NK-92 (cell line): ENCODE measurements around the gene CERS5.

Experiments used
- DNase-seq: peaks from one replicate; lab custom pipeline; 2025; ENCODE audit not compliant: unreplicated experiment; lab: John Stamatoyannopoulos, UW

Gene CERS5, protein sequence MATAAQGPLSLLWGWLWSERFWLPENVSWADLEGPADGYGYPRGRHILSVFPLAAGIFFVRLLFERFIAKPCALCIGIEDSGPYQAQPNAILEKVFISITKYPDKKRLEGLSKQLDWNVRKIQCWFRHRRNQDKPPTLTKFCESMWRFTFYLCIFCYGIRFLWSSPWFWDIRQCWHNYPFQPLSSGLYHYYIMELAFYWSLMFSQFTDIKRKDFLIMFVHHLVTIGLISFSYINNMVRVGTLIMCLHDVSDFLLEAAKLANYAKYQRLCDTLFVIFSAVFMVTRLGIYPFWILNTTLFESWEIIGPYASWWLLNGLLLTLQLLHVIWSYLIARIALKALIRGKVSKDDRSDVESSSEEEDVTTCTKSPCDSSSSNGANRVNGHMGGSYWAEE

DNA sequence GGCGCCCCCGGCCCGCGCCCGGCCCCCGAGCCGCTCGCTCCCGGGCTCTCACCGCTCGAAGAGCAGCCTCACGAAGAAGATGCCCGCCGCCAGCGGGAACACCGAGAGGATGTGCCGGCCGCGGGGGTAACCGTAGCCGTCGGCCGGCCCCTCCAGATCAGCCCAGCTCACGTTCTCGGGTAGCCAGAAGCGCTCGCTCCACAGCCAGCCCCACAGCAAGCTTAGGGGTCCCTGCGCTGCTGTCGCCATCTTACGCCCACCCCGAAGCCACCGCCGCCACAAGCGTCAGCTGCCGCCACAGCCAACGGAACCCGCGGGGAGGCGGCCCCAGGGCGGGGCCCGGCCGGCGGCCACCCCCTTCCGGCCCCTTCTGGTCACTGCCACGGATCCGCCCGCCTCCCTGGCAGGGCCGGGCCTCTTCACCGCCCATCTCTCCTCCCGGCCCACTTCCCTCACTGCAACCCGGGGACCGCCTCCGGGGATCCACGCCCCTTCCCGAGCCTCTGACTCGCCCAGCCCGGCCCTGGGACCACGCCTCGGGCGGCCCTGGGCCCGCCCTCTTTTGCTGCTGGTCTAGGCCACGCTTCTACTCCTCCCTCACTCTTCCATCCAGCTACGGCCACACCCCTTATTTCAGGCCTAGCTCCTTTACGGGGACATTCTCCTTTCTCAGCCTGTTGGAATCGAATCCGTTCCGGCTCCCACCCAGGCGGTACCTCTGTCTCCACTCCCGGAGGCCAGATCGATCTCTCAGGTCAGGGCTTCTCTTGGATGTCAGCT lies at the start of gene CERS5:
Gene CERS5, minus strand, starts transcription at position 321 of the 780 bp plus-strand sequence. Its CDS starts 72 bp downstream, at position 249.
- peak; percentile 64 for DNase-seq

DNA sequence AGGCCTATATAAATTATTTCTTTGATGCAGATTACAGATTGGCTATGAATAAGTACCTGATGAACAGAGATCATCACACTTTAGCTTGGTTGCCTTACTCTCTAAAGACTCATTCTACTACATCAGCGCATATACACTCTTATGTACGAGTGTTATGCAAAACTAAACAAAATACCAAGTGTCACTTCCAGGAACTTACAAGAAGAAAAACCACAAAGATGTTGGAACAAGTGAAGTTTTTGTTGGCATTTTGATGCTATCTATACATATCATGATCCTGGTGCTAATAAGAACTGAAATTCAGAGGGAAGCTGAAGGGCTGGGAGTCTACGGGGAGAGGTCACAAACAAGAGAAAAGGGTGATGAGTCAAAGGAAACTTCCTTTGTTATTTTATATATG lies 47.9 kb upstream of the CERS5 start:
- no peak for DNase-seq

DNA sequence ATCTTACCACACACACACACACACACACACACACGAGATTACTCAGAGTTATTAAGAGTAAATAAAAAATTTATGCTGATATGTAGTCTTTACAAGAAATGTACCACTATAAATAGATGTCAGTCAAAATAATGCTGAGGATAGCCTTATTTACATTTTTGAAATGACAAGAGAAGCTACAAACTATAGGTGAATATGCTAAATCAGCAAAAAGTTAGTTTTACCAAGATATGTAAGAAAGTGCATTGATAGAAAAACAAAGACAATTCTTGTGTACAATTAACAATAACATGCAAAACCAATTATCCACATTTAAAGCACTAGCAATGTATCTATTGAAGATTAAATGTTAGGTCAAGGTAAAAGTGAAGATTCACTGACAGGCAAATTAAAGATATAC lies 46.8 kb upstream of the CERS5 start:
- no peak for DNase-seq

DNA sequence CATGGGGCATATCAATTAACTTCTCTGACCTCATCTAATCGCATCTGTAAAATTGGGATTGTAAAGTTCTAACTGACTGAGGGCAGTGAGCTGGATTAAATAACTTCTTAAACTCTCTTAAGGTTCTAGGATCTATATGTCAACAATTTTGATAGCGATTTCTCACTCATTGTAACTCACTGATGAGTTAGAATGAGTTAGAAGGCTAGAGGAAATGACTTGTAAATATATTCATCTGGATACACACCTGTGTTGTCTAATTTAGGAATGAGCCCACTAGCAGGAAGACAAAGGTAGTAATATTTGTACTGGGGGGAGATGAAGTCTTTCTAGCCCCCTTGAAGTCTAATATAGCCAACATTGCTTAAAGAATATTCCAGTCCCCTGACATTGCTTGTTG lies 46.3 kb upstream of the CERS5 start:
- no peak for DNase-seq

DNA sequence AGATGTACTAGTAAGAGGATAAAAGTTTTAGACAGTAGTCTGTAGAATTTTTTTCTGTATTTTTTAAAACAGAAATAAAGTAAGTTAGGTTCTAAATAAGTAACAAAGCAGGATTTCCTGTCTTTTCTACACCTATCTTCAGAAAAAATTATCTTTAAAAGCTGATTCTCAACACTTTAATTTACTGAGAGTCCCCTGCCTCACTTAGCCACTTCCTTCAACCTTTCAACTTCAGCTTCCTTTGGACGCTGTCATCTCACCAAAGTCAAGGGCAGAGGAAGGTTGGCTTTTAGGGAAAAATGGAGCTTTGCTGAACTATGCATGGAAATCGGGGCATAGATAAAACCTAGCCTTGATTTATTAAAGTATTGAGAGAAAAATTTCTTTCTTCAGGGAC lies 44.9 kb upstream of the CERS5 start:
- DNase-seq = no peak

DNA sequence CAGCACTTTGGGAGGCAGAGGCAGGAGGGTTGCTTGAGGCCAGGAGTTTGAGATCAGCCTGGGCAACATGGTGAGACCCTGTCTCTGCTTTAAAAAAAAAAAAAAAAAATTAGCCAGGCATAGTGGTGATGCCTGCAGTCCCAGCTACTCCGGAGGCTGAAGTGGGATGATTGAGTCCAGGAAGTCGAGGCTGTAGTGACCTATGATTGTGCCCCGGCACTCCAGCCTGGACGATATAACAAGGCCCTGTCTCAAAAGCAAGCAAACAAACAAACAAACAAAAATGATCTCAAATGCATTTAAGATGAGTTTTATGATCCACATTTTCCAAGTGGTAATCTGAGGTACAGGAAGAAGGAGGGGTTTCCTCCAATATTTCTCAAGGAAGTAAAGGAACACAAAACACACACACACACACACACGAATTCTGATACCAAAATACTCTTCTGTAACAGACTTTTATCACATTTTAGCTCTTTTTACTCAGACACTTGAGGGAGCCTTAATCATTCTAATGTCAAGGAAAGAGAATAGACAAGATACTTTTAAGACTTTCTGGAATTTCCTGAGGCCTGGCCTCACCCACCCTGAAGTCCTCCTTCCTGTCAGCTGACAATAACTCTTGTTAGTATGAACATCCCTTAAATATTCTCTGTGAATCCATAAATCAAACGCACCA lies 44.4 kb upstream of the CERS5 start:
- DNase-seq = no peak

DNA sequence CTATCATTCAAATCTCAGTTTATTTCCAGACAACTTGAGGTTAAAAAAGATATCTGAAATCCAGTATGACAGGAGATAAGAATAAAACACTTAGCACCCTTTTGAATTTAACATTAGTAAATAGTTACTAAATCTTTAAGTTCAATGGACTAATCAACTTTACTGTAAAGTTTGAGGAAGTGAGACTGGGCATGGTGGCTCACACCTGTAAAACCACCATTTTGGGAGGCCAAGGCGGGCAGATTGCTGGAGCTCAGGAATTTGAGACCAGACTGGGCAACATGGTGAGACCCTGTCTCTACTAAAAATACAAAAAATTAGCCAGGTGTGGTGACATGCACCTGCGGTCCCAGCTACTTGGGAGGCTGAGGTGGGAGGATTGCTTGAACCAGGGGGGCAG lies 40.3 kb upstream of the CERS5 start:
- DNase-seq = no peak

DNA sequence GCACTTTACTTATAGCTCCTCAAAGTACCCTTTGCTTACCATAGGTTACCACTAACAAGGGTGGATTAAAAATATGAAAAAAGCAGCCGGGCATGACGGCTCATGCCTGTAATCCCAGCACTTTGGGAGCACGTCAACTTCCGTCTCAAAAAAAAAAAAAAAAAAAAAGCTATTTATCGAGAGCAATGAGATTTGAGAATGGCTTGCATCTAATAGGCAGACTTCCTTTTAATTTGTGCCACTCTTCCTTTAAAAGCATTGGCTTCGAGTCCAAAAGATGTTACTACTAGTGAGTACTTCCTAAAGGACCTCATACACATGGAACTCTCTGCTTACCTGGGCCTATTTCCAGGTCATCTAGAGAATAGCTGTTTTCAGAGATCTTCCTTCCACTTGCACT lies 38.5 kb upstream of the CERS5 start:
- DNase-seq = no peak

DNA sequence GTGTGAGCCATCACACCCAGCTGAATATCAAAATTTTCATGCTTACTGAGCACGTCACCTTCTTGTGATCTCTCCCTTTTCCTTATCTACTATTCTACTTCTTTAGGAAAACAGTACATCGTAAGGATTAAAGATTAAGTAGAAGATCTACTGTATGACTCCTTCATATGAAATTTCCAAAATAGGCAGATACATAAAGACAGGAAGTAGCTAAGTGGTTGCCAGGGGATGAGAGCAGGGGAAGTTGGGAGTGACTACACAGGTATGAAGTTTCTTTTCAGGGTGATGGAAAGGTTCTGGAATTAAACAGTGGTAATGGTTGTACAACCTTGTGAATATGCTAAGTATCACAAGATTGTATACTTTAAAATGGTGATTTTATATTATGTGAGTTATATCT lies 36.5 kb upstream of the CERS5 start:
- no peak for DNase-seq

DNA sequence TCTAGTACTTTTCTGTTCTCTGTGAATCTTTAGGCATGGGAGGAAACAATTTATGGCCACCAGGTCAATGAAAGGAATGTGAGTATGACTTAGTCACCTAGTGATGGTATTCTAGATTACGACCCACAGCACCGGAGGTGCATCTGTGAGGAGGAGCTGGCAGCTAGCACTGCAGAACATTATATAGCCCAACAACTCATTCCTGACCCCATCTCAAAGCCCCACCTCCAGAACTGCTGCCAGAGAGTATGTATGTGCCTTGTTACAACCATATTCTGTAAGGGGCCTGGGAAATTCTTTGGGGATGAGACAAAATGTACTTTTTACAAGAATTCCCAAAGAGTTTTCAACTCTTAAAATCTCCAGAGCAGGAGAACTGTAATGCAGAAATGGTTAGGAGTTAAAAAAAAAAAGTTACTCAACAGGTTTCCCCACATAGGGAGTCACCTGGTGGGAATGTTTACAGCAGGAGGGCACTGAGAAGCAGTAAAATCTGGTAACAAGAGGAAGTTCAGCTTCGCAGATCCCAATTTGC lies 34.9 kb upstream of the CERS5 start:
- DNase-seq = no peak

DNA sequence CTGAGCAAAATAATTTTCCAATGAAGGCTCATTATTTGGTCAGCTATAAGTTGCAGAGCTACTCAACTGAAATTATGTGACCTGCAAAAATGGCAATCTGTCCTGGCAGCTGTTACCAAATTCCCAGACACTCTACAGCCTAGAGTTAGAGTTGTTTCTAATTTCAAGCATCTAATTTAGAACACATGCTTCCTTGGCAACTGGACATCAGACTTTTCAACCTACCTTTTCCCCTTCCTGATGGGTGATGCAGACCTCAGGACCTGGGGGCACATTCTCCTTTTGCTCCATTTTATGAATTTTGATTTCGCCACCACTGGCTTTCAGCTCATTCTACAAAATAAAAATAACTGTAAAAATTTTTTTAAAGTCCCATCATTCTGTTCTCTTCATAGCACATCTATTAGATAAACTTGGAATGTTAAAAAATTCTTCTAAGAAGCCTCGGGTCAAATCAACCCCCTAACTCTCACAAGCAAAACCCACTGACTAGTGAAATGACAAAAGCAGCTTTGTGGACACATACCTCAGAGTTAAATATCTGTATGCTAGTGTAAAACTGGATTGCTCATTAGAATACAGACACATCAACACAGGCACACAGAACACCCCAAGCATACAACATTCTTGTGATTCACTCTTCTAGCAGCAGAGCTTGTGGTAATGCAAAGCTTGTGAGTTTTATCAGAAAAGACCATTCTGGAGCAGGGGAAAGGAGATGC lies 33.5 kb upstream of the CERS5 start:
- DNase-seq = no peak

DNA sequence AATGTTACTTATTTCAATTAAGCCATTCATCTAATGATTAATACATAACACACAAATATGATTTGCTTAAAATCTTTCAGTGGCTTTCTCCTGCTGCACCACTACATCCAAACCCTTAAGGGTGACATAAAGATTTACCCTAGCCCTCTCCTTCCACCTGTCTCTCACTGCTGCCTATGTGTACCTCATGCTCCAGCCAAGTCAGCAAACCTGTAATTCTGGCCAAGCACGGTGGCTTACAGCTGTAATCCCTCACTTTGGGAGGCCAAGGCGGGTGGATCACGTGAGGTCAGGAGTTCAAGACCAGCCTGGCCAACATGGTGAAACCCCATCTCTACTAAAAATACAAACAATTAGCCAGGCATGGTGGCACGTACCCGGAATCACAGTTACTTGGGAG lies 31.7 kb upstream of the CERS5 start:
- DNase-seq = no peak

DNA sequence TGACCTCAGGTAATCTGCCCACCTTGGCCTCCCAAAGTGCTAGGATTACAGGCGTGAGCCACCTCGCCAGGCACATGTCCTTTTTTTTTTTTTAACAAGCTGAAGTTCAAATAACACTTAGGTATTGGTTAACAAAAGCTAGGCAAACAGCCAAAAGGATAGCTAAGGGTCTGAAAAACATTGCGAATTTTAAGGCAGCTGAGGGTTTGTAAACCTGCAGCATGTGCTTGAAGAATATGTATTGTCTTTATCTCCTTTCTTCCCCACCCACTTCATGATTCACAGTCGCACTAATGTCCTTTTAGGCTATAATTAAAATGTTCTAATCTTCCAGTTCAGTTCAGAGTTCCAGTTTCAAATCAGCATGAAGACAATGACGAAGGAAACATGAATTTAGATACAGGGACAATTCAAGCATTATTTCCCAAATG lies 30.1 kb upstream of the CERS5 start:
- DNase-seq = no peak

DNA sequence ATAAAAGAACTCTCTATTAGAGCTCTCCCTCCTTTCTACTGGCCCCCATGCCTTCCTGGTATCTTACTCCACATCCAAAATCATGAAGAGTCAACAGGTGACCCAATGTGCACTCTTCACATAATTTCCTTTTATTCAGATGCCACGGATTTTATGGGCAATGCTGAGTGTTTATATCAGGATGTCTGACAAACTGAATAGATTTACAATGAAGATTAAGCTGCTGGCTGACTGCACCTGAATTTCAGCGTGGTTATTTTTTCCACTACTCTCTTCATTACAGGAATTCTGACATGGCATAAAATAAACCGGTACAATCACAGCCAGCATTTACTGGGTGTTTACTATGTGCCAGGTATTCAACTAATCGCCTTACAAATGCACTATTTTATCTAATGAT lies 29.4 kb upstream of the CERS5 start:
- DNase-seq = no peak

DNA sequence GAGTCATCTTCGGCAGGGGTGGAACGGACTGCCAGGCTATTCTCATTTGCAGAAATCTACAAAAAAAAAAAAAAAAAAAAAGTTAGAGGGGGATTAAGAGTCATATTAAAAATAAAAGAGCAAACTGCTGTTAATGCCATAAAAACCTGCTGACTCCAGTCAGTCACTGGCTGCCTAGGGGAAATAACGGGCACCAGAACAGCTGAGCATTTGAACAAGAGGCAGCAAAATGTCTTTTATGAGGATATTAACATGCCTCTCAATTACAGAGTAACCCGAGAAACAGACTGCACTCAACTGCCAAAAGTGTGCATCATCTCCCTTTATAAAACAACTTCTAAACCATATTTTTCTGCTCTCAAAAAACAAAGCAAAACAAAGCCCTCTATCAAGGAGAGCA lies 28.7 kb upstream of the CERS5 start:
- DNase-seq = no peak

DNA sequence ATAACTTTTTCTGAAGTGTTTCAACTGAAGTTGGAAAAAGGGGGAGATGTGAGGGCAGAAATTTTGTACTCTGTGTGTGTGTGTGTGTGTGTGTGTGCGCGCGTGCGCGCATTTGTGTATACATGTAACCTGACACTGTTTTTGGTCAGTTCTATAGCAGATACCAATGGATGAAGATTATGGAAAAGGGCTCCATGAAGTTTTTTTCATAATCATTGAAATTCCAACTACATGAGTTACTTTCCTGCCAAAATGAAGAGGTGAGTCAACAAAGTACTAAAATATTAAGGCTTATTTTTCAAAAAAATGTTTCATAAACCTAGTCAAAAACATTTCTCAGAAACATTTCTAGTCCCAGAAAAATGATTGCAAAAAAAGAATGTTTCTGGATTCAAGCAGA lies 25.7 kb upstream of the CERS5 start:
- DNase-seq = no peak

DNA sequence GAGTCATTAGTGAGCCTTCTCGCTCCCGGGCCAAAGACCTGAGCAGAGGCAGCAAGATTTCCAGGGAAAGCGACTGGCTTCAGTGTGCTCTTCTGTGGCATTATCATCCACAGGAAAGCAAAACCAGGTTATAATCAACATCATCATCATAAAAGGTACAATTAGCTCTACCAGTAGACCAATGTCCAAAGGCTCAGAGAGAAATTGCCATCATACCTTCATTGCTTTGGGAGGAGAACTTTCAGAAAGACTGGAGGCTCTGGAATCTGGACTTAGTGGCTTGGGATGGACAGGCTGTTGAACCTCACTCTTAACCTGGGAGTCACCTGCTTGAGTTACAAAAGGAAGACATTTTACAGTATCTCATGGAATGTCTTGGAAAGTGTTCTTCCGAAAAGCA lies 25.1 kb upstream of the CERS5 start:
- DNase-seq = no peak

DNA sequence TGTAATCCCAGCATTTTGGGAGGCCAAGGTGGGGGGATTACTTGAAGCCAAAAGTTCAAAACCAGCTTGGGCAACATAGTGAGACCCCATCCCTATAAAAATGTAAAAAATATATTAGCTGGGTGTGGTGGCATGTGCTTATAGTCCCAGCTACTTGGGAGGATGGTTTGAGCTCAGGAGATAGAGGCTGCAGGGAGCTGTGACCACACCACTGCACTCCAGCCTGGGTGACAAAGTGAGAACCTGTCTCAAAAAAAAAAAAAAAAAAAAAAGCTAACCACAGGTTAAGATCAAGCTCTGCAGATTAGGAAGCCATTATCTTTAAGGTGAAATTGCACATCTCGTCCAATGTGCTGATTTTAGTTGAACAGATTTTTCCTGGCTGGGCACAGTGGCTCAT lies 23.7 kb upstream of the CERS5 start:
- no peak for DNase-seq

DNA sequence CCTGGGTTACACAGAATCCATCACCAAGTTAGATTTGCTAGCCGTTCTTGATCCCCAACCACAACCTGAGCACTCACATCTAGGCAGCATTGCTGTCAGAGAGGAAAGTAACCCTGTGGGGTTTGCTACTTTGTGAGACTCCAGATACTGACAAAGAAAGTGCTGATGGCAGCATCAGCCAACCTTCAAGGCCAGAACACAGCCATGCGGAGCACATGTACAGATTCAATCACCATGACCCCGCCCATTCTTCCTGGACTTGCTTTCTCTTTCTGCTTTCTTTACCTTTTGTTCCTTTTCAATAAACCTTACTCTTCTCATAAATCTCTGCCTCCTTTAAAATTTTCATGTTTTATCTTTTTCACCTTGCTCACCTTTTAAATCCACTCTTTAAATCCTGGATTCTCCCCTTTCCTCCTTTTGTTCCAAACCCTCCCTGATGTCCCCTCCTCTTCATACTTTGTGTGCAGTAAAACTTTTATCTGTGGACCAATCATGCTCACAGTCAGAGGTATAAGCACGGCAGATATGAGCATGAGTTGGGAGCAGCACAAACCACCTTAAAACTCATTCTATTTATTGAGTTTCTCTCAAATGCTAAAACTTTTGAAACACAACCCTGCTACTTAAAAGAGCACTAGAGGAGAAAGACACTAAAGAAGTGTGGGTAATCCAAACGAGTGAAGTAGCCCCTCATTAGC lies 21.9 kb upstream of the CERS5 start:
- DNase-seq = no peak

DNA sequence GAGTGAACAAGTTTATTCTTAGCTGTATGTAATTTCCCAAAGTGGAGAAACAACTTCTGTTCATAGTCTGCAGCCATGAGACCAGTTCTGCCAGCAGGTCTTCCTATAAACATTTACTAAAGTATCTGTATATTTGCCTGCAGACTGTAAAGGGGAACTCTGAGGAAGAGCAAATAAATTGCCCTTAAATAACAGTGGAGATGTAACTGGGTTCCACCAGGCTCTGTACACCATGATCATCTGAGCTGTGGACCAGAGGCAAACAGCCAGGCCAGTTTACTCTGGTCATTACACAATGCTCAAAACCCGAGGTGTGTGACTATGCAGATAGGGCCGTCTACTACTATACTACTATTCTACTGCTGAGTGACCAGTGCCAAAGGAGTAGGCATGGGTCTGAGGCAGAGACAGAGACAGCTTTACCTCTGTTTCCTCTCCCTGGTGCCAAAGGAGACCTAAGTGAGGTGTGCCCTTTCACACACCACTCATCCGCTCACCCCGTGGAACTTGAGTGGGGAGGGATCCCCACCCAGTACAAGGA lies 21.1 kb upstream of the CERS5 start:
- DNase-seq = no peak
